Breast epithelium (tissue), 3 donors: ENCODE results near the gene MMP8. TPM values are rescaled to one million over a fixed set of nuclear protein-coding genes. Genes with fewer than 3 reads are reported as not detected.

ENCODE experiments used
- total RNA-seq, 3 donors: library from RNA; depleted of rRNA; stranded (reverse); fragments of >200 nt; gene quantifications; one replicate each; pipeline ENCODE4 v1.1.0, GENCODE V29; 2016

Gene MMP8
- total RNA-seq, 3 donors from 2014 or later, result 0.33 to 2.3 TPM; not detected in 1

Other genes with a start within 250 kb of the MMP8 start
- 1,000 to 10,000 TPM in 1 of 3 donors, 100 to 1,000 TPM in 1, 1 to 10 TPM in 1; 2.1 to 1,213 (median 247) TPM for gene MMP7, start 194.2 kb downstream of the MMP8 start, total RNA-seq
- gene MMP20, start 99.6 kb downstream of the MMP8 start, total RNA-seq, result under 1 TPM in 1 of 3 donors, not detected in 2; 0.59 TPM
- 1 to 10 TPM in 1 of 3 donors, under 1 TPM in 1, not detected in 1; 0.33 to 2.1 TPM for gene MMP27, start 19.2 kb downstream of the MMP8 start, total RNA-seq
- under 1 TPM in 1 of 3 donors, not detected in 2; 0.66 TPM for gene MMP10, start 55.7 kb upstream of the MMP8 start, total RNA-seq
- not detected for gene MMP1, start 73.2 kb upstream of the MMP8 start, total RNA-seq
- gene MMP3, start 118.7 kb upstream of the MMP8 start, total RNA-seq, result 10 to 100 TPM; 11.0 to 63.4 (median 23.9) TPM
- gene MMP12, start 150.0 kb upstream of the MMP8 start, total RNA-seq, result 1 to 10 TPM in 1 of 3 donors, not detected in 2; 3.5 TPM
- not detected for gene MMP13, start 230.8 kb upstream of the MMP8 start, total RNA-seq